Left lung (tissue), 10 donors: ENCODE results near the gene CASZ1. TPM values are rescaled to one million over a fixed set of nuclear protein-coding genes. Genes with fewer than 3 reads are reported as not detected.

Experiments
- ATAC-seq: fragments of 200-7000 bp; cut with Tn5 transposase; one replicate; pipeline ENCODE4 v1.9.1; 2020; ENCODE audit warnings: moderate library complexity
- DNase-seq, 4 donors: peaks; one replicate each; pipeline ENCODE4 v3.0.0-alpha.2; 2013 to 2020
- H3K27ac ChIP-seq, 2 donors: fragments of 200-600 bp; sonication (generic) in 1 of 2; one replicate each; pipeline versions ENCODE4 v1.5.0 to v1.8.0; 2020 to 2021
- H3K27me3 ChIP-seq, 2 donors: fragments of 200-600 bp; sonication (generic) in 1 of 2; one replicate each; pipeline versions ENCODE4 v1.5.0 to v1.8.0; 2020 to 2021
- H3K36me3 ChIP-seq, 2 donors: fragments of 200-600 bp; sonication (generic) in 1 of 2; one replicate each; pipeline versions ENCODE4 v1.5.0 to v1.8.0; 2020 to 2021
- H3K4me1 ChIP-seq, 2 donors: fragments of 200-600 bp; one replicate each; pipeline ENCODE4 v1.8.0; 2021
- H3K4me3 ChIP-seq, 2 donors: fragments of 200-600 bp; sonication (generic) in 1 of 2; one replicate each; pipeline versions ENCODE4 v1.5.0 to v1.8.0; 2020 to 2021; ENCODE audit warnings: mild to moderate bottlenecking in 1 of 2
- H3K9me3 ChIP-seq, 2 donors: fragments of 200-600 bp; sonication (generic) in 1 of 2; one replicate each; pipeline versions ENCODE4 v1.5.0 to v1.8.0; 2020 to 2021
- intact Hi-C, 2 donors: fragments of 100-400 bp; cut with DNase I; formaldehyde crosslinking; loops; one replicate each; pipeline versions ENCODE4 v1.11.2 to v1.14.2; 2022
- polyA plus RNA-seq, 6 donors: library from polyadenylated mRNA; unstranded; fragments of 120-200 nt; gene quantifications; one replicate each; pipeline ENCODE4 v1.2.1, GENCODE V29; 2013; ENCODE audit not compliant: insufficient read length in 6 of 6
- total RNA-seq, 2 donors: library from RNA; stranded (reverse); fragmentation: NEBNext Ultra II Directional; extraction: Animal tissue kit (Norgen Biotek cat#: 25700); gene quantifications; one replicate each; pipeline ENCODE4 v1.2.1, GENCODE V29; 2021
- TF ChIP-seq, protein P1 (sequence below), 2 donors: fragments of 200-600 bp; sonication (generic) in 1 of 2; IDR thresholded peaks; one replicate each; pipeline versions ENCODE4 v1.5.0 to v1.8.0; 2021; ENCODE audit warnings: antibody characterized with exemption in 2 of 2
- donor health status: DM: no; HTN: yes; CAD: no.
- donor health status: DM: no; HTN: no; CAD: no.

Gene CASZ1
- total and polyA plus RNA-seq, 8 donors = 15.1 to 44.0 (median 21.1) TPM

DNA sequence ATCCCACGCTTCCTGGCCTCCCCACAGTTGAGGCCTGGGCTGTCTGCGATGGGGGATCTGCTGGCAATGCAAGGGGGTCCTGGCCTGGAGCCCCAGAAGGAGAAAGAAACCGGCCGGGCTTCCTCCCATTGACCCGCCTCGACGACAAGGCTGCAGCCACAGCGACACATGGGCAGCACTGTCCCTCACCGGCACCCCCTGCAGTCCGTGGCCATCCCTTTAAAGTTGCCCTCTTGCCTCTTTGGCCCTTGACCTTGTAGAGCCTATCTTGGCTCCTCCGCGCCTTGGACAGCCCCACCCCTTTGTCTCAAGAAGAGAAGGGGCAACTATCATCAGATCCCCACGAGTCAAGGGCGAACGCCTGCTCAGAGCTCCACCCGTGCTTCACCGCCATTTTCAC, 106.0 kb downstream of the CASZ1 start:
- intact Hi-C loops = no loop called here
- DNase-seq = no peak
- TF ChIP-seq, protein P1, sequence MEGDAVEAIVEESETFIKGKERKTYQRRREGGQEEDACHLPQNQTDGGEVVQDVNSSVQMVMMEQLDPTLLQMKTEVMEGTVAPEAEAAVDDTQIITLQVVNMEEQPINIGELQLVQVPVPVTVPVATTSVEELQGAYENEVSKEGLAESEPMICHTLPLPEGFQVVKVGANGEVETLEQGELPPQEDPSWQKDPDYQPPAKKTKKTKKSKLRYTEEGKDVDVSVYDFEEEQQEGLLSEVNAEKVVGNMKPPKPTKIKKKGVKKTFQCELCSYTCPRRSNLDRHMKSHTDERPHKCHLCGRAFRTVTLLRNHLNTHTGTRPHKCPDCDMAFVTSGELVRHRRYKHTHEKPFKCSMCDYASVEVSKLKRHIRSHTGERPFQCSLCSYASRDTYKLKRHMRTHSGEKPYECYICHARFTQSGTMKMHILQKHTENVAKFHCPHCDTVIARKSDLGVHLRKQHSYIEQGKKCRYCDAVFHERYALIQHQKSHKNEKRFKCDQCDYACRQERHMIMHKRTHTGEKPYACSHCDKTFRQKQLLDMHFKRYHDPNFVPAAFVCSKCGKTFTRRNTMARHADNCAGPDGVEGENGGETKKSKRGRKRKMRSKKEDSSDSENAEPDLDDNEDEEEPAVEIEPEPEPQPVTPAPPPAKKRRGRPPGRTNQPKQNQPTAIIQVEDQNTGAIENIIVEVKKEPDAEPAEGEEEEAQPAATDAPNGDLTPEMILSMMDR (IDR thresholded peaks at IDR 0.05) = no peak
- H3K4me3 ChIP-seq = no peak overlapping the region
- no peaks in the 10 kb centered on the region for H3K36me3 ChIP-seq
- peaks cover 29 to 81% of the 10 kb centered on the region in 2 donors for H3K4me1 ChIP-seq
- no peaks in the 10 kb centered on the region for H3K9me3 ChIP-seq
- H3K27ac ChIP-seq = peak overlapping the region in 1 of 2 donors; percentile 74
- ATAC-seq = no peak
- no peaks in the 10 kb centered on the region for H3K27me3 ChIP-seq

DNA sequence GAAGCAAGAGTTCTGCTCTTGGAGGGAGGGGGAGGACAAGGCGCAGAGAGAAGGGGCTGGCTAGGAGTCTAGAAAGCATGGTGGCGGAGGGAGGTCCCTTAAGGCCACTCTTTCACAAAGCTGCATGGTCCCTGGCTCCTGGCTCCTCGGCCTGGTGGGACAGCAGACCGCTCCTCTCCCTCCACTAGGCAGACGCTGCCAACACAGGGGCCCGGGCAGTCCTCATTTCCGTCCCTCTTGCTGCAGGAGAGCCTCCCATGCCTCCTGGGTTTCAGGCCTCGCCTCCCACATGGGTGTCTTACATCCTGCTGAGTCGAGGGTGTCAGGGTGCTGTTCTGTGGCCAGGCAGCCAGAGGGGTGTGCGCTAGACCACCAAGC, 108.0 kb downstream of the CASZ1 start:
- ATAC-seq (no peak), DNase-seq (no peak)
- TF ChIP-seq, protein P1 (IDR thresholded peaks at IDR 0.05) = no peak
- no peaks in the 10 kb centered on the region for H3K36me3 ChIP-seq
- H3K4me1 ChIP-seq = peaks cover 31 to 93% of the 10 kb centered on the region in 2 donors
- peak overlapping the region in 1 of 2 donors; percentile 74 for H3K27ac ChIP-seq
- no peak overlapping the region for H3K4me3 ChIP-seq
- H3K27me3 ChIP-seq = no peaks in the 10 kb centered on the region
- no peaks in the 10 kb centered on the region for H3K9me3 ChIP-seq
- intact Hi-C loops = no loop called here

DNA sequence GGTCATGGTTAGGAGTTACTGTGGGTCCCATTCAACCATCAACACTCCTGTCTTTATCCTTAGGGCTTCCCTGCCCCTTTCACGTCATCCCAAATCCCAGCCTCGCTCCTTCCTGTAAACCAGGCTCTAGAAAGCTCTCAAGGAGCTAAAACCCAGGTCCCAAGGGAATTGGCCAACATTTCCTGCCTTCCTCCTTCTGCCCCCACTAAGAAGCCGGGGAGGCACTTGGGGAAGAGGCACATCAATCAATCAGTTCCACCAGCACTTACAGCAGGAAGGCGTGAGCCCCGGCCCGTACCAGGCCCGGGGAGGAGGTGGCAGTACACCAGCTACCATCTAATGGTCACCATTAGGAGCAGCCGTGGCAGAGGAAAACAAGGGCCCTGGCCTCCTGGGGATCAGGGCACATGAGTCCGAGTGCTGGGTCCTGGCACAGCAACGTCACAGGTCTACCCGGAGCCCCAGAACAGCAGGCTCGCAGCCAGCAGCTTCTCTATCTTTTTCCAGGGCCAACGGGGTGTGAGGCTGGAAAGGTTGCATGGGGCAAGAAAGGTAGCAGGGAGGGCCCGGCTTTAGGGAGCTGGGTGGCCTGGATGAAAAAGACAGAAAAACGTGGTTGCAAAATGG, 108.6 kb downstream of the CASZ1 start:
- Histone ChIP-seq H3K27me3 (no peaks in the 10 kb centered on the region), H3K27ac (peak overlapping the region in 1 of 2 donors; percentile 74), H3K4me1 (peaks cover 35 to 95% of the 10 kb centered on the region in 2 donors), H3K9me3 (no peaks in the 10 kb centered on the region), H3K36me3 (no peaks in the 10 kb centered on the region), H3K4me3 (no peak overlapping the region)
- ATAC-seq (no peak), DNase-seq (no peak)
- TF ChIP-seq, protein P1 (IDR thresholded peaks at IDR 0.05) = no peak
- intact Hi-C loops = no loop called here

DNA sequence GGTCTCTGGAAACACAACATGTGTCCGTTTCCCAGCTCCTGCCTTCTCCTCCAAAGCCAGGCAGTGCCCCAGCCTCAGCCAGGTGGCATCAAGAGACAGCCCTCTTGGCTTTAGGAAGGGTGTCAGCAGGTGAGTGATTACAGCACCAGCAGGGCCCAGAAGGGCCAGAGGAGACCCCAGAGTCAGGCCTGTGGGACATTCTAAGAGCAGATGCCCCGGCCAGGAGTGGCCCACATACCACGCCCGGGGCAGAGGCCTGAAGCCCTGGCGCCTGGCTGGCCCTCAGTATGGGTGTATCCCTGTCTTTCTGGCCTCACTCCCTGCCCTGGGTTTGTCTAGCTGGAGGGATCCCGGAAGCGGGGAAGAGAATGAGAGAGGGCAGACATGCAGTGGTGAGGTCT, 109.2 kb downstream of the CASZ1 start:
- Histone ChIP-seq H3K36me3 (no peaks in the 10 kb centered on the region), H3K27me3 (no peaks in the 10 kb centered on the region), H3K9me3 (no peaks in the 10 kb centered on the region), H3K4me1 (peaks cover 40 to 95% of the 10 kb centered on the region in 2 donors), H3K27ac (peak overlapping the region; percentile 74 to 79), H3K4me3 (no peak overlapping the region)
- intact Hi-C loops = no loop called here
- DNase-seq (no peak), ATAC-seq (peak; percentile 14)
- TF ChIP-seq, protein P1 (IDR thresholded peaks at IDR 0.05) = no peak

DNA sequence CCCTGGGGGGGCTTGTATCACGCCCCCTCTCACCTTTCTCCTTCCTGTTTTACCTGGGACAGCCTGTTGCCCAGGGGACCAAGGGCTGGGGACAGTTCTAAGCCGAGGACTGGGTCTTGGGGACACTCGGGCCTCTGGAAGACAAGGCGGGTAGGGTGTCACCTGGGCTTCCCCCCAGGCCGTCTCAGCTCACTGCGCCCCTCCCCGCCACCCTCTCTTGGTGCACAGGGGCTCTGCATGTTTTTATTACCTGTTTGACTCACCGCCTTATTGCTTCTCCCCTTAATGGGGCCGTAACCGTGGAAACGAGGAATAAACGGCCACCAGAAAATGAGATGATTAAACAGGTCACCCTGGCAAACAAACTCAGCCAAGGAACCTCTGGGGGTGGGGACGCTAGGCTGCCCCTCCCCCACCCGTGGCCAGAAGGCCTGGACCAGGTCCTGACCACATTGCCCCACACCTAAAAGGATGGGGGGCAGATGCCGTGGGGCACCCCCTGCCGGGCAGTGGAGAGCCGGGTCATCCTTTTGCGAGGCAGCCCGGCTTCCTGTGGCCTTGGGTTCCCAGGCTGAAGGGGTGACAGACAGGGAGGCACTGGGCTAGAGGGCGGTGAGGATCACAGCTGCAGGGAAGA, 109.9 kb downstream of the CASZ1 start:
- Histone ChIP-seq H3K27me3 (no peaks in the 10 kb centered on the region), H3K4me1 (peaks cover 47 to 95% of the 10 kb centered on the region in 2 donors), H3K4me3 (no peak overlapping the region), H3K36me3 (no peaks in the 10 kb centered on the region), H3K27ac (peak overlapping the region; percentile 74 to 79), H3K9me3 (no peaks in the 10 kb centered on the region)
- DNase-seq (no peak), ATAC-seq (peak; percentile 27)
- TF ChIP-seq, protein P1 (IDR thresholded peaks at IDR 0.05) = no peak
- intact Hi-C loops = no loop called here
